Retinal pigment epithelial cell (primary cell): ENCODE data around the gene BCL7C.
"Not testable (repeated sequence)": the region's sequence is repeated elsewhere in the genome, so short reads cannot be mapped to it uniquely, and the experiment has no call there.

Experiments
- DNase-seq: peaks from one replicate; pipeline ENCODE4 v3.0.0-alpha.2; 2010; ENCODE audit warnings: low read depth
- H3K4me3 ChIP-seq: 2 replicates; pipeline ENCODE4 v1.5.1; 2011; ENCODE audit warnings: mild to moderate bottlenecking, low read length, control low read depth, moderate library complexity
- CTCF ChIP-seq: conservative IDR thresholded peaks from 2 replicates; pipeline ENCODE4 v1.5.1; 2011; ENCODE audit warnings: low read depth, low read length, control low read depth, inconsistent platforms

BCL7C gene

GRCh38 chr16:30874244-30874820, 19.5 kb downstream of the BCL7C start:
- no peak for DNase-seq
- no peak for TF ChIP-seq CTCF
- peak overlapping the region; percentile 81 for H3K4me3 ChIP-seq

- H3K4me3 ChIP-seq: no peak overlapping the region
- TF ChIP-seq CTCF: no peak
- DNase-seq: no peak
These were observed 23.0 kb downstream of the BCL7C start for GRCh38 chr16:30870904-30871303.

- no peak for DNase-seq
- no peak overlapping the region for H3K4me3 ChIP-seq
- TF ChIP-seq CTCF: peak; percentile 32
These were observed 26.1 kb downstream of the BCL7C start for GRCh38 chr16:30867747-30868146.

GRCh38 chr16:30866031-30866430, 27.8 kb downstream of the BCL7C start:
- DNase-seq: no peak
- H3K4me3 ChIP-seq: no peak overlapping the region
- TF ChIP-seq CTCF: no peak

GRCh38 chr16:30863178-30863577, 30.7 kb downstream of the BCL7C start:
- DNase-seq, H3K4me3 ChIP-seq: not testable (repeated sequence)

- not testable (repeated sequence) for H3K4me3 ChIP-seq, DNase-seq
These were observed 33.1 kb downstream of the BCL7C start for GRCh38 chr16:30860729-30861128.

- H3K4me3 ChIP-seq: no peak overlapping the region
- no peak for TF ChIP-seq CTCF
- DNase-seq: no peak
These were observed 35.0 kb downstream of the BCL7C start for GRCh38 chr16:30858829-30859423.

GRCh38 chr16:30858111-30858495, 35.8 kb downstream of the BCL7C start:
- DNase-seq: no peak
- no peak for TF ChIP-seq CTCF
- H3K4me3 ChIP-seq: no peak overlapping the region
